Hepatocyte (in vitro differentiated cells): ENCODE results near the gene PAF1. TPM values are rescaled to one million over a fixed set of nuclear protein-coding genes. Genes with fewer than 3 reads are reported as not detected.

Experiments
- DNase-seq: peaks from one replicate; pipeline ENCODE4 v3.0.0-alpha.2; 2016; ENCODE audit warnings: low spot score
- H2AFZ ChIP-seq: fragments of 200-600 bp; sonication (generic); 2 replicates; pipeline ENCODE4 v1.6.0; 2016; ENCODE audit warnings: antibody characterized with exemption, mild to moderate bottlenecking
- H3K27ac ChIP-seq: fragments of 200-600 bp; sonication (generic); 2 replicates; pipeline ENCODE4 v1.5.1; 2016; ENCODE audit warnings: mild to moderate bottlenecking
- H3K27me3 ChIP-seq: fragments of 200-600 bp; sonication (generic); 2 replicates; pipeline ENCODE4 v1.6.1; 2016
- H3K36me3 ChIP-seq: fragments of 200-600 bp; sonication (generic); replicated peaks from 2 replicates; pipeline ENCODE4 v1.5.1; 2016; ENCODE audit warnings: low read depth; ENCODE audit not compliant: insufficient read depth
- H3K4me1 ChIP-seq: fragments of 200-600 bp; sonication (generic); 2 replicates; pipeline ENCODE4 v1.5.1; 2016; ENCODE audit warnings: mild to moderate bottlenecking, moderate library complexity; ENCODE audit not compliant: insufficient read depth
- H3K4me2 ChIP-seq: fragments of 200-600 bp; sonication (generic); 2 replicates; pipeline ENCODE4 v1.6.0; 2016
- H3K4me3 ChIP-seq: fragments of 200-600 bp; sonication (generic); 2 replicates; pipeline ENCODE4 v1.5.1; 2016; ENCODE audit warnings: mild to moderate bottlenecking
- H3K79me2 ChIP-seq: fragments of 200-600 bp; sonication (generic); 2 replicates; pipeline ENCODE4 v1.6.0; 2017; ENCODE audit warnings: mild to moderate bottlenecking
- H3K9me2 ChIP-seq: fragments of 200-600 bp; sonication (generic); replicated peaks from 2 replicates; pipeline ENCODE4 v1.6.0; 2017; ENCODE audit warnings: mild to moderate bottlenecking; ENCODE audit not compliant: insufficient read depth
- H3K9me3 ChIP-seq: fragments of 200-600 bp; sonication (generic); 2 replicates; pipeline ENCODE4 v1.5.1; 2016; ENCODE audit warnings: low read depth, mild to moderate bottlenecking
- H4K20me1 ChIP-seq: fragments of 200-600 bp; sonication (generic); 2 replicates; pipeline ENCODE4 v1.6.0; 2016; ENCODE audit warnings: mild to moderate bottlenecking; ENCODE audit not compliant: insufficient read depth, poor library complexity, severe bottlenecking
- CTCF ChIP-seq: fragments of 200-600 bp; sonication (generic); IDR thresholded peaks from 2 replicates; pipeline ENCODE4 v1.5.1; 2016; ENCODE audit warnings: antibody characterized with exemption, mild to moderate bottlenecking; ENCODE audit not compliant: poor library complexity
- EZH2 ChIP-seq: fragments of 200-600 bp; sonication (generic); IDR thresholded peaks from 2 replicates; pipeline ENCODE4 v1.6.1; 2016; ENCODE audit warnings: antibody characterized with exemption, mild to moderate bottlenecking, borderline replicate concordance
- EZH2phosphoT487 ChIP-seq: fragments of 200-600 bp; sonication (generic); IDR thresholded peaks from one replicate; pipeline ENCODE4 v1.6.1; 2018; ENCODE audit warnings: antibody characterized with exemption, mild to moderate bottlenecking, low read depth, moderate library complexity; ENCODE audit not compliant: unreplicated experiment, severe bottlenecking
- WGBS: methylation state at CpG from one replicate; pipeline ENCODE4 v1.1.6; 2016; ENCODE audit warnings: low lambda C conversion rate; ENCODE audit errors: missing lambda C conversion rate; 5-methylcytosine and 5-hydroxymethylcytosine counted together
- polyA plus RNA-seq: library from polyadenylated mRNA; unstranded; fragments of >200 nt; fragmentation: Nextera tagmentation; extraction: Ambion mirVana; gene quantifications from 2 replicates; pipeline ENCODE4 v1.2.1, GENCODE V29; 2016
- total RNA-seq: library from RNA; depleted of rRNA; stranded (reverse); fragments of >200 nt; gene quantifications from 2 replicates; pipeline ENCODE4 v1.2.3, GENCODE V29; 2014

Gene PAF1
- total and polyA plus RNA-seq, 2 experiments from 2014 or later, result 30.4 to 54.4 TPM

GRCh38 chr19:39409208-39410016, 18.5 kb upstream of the PAF1 start:
- Histone ChIP-seq H3K9me2 (no peaks in the 10 kb centered on the region), H3K36me3 (no peaks in the 10 kb centered on the region), H3K4me3 (peak overlapping the region; percentile 77), H2AFZ (no peak overlapping the region), H4K20me1 (peaks cover 17% of the 10 kb centered on the region), H3K79me2 (peaks cover 54% of the 10 kb centered on the region), H3K4me1 (peaks cover 21% of the 10 kb centered on the region), H3K9me3 (no peaks in the 10 kb centered on the region), H3K27ac (peak overlapping the region; percentile 100), H3K27me3 (no peaks in the 10 kb centered on the region), H3K4me2 (peak overlapping the region; percentile 85)
- 2% methylated on average over 43 of the region's 52 CpGs for WGBS
- no peak for TF ChIP-seq CTCF
- peak; percentile 70 for TF ChIP-seq EZH2phosphoT487
- DNase-seq, result peak; percentile 96

GRCh38 chr19:39408392-39409207, 17.7 kb upstream of the PAF1 start:
- Histone ChIP-seq H3K79me2 (peaks cover 46% of the 10 kb centered on the region), H3K9me2 (no peaks in the 10 kb centered on the region), H3K27me3 (no peaks in the 10 kb centered on the region), H3K4me3 (peak overlapping the region; percentile 77), H3K36me3 (no peaks in the 10 kb centered on the region), H3K9me3 (no peaks in the 10 kb centered on the region), H4K20me1 (peaks cover 17% of the 10 kb centered on the region), H3K27ac (peak overlapping the region; percentile 100), H3K4me2 (peak overlapping the region; percentile 85), H2AFZ (no peak overlapping the region), H3K4me1 (peaks cover 26% of the 10 kb centered on the region)
- no peak for TF ChIP-seq CTCF
- peak; percentile 66 for DNase-seq
- 69% methylated on average over 20 of the region's 20 CpGs for WGBS

- H3K27me3 ChIP-seq, result no peaks in the 10 kb centered on the region
- peaks cover 32% of the 10 kb centered on the region for H3K4me1 ChIP-seq
- H3K4me3 ChIP-seq, result peak overlapping the region; percentile 77
- no peaks in the 10 kb centered on the region for H3K9me2 ChIP-seq
- TF ChIP-seq CTCF (no peak), EZH2 (no peak), EZH2phosphoT487 (no peak)
- no peak overlapping the region for H2AFZ ChIP-seq
- peaks cover 17% of the 10 kb centered on the region for H4K20me1 ChIP-seq
- no peaks in the 10 kb centered on the region for H3K9me3 ChIP-seq
- WGBS, result 59% methylated on average over 29 of the region's 40 CpGs
- DNase-seq, result peak; percentile 58
- peak overlapping the region; percentile 85 for H3K4me2 ChIP-seq
- H3K79me2 ChIP-seq, result peaks cover 41% of the 10 kb centered on the region
- H3K36me3 ChIP-seq, result no peaks in the 10 kb centered on the region
- peak overlapping the region; percentile 100 for H3K27ac ChIP-seq
Observed at GRCh38 chr19:39407660-39408391, 16.9 kb upstream of the PAF1 start.
